K562 (cell line): Measurements from ENCODE around the gene ZBTB26. TPM values are rescaled to one million over a fixed set of nuclear protein-coding genes. Genes with fewer than 3 reads are reported as not detected.

ENCODE experiments used
- ARHGAP35 ChIP-seq: fragments of 450-650 bp; IDR thresholded peaks from 2 replicates; pipeline ENCODE4 v1.6.1; 2018; ENCODE audit not compliant: partially characterized antibody
- CREB1 ChIP-seq, 2 experiments: sonication (generic) in 1 of 2; formaldehyde crosslinking in 1 of 2; IDR thresholded peaks; 2 replicates each; pipeline versions ENCODE4 v1.6.1 to v1.8.0; 2012 to 2022; ENCODE audit warnings: inconsistent platforms in 1 of 2, mild to moderate bottlenecking in 1 of 2, missing genetic modification reagents in 1 of 2, moderate library complexity in 1 of 2
- DEAF1 ChIP-seq: fragments of 450-650 bp; formaldehyde crosslinking; IDR thresholded peaks from 2 replicates; pipeline ENCODE4 v1.4.0; 2020; ENCODE audit warnings: mild to moderate bottlenecking, moderate library complexity
- DNMT1 ChIP-seq: fragments of 450-650 bp; IDR thresholded peaks from 2 replicates; pipeline ENCODE4 v1.6.1; 2016; ENCODE audit warnings: antibody characterized with exemption, mild to moderate bottlenecking
- FOSL1 ChIP-seq: fragments of 200-800 bp; sonication (Bioruptor generic); conservative IDR thresholded peaks from 2 replicates; pipeline ENCODE4 v1.6.1; 2016; ENCODE audit warnings: missing genetic modification characterization, missing compliant biosample characterization
- JUN ChIP-seq, 2 experiments: sonication (generic) in 1 of 2; formaldehyde crosslinking in 1 of 2; IDR thresholded peaks; 2 replicates each; pipeline versions ENCODE4 v1.6.1 to v1.8.0; 2012 to 2022; ENCODE audit warnings: borderline replicate concordance in 2 of 2, mild to moderate bottlenecking in 2 of 2, improper control_type of control experiment in 1 of 2, low read depth in 1 of 2, low read length in 1 of 2, missing genetic modification reagents in 1 of 2
- KAT7 ChIP-seq: sonication (generic); formaldehyde crosslinking; IDR thresholded peaks from 2 replicates; pipeline ENCODE4 v1.8.0; 2022; ENCODE audit warnings: missing genetic modification reagents, mild to moderate bottlenecking, borderline replicate concordance
- POU5F1 ChIP-seq: fragments of 150-350 bp; IDR thresholded peaks from 2 replicates; pipeline ENCODE4 v1.6.1; 2014; ENCODE audit warnings: borderline replicate concordance, low read length, low read depth, mild to moderate bottlenecking; ENCODE audit not compliant: partially characterized antibody
- RAD21 ChIP-seq, 2 experiments: fragments of 250-450 bp in 1 of 2; fragments of 450-650 bp in 1 of 2; sonication (Bioruptor Pico) in 1 of 2; formaldehyde crosslinking in 1 of 2; IDR thresholded peaks in 1 of 2; conservative IDR thresholded peaks in 1 of 2; 2 replicates each; pipeline versions ENCODE4 v1.4.0 to v1.8.0; 2020 to 2022; ENCODE audit warnings: mild to moderate bottlenecking in 2 of 2, moderate library complexity in 1 of 2
- TAL1 ChIP-seq: fragments of 450-650 bp; IDR thresholded peaks from 2 replicates; pipeline ENCODE4 v1.6.1; 2016; ENCODE audit warnings: mild to moderate bottlenecking
- ZNF121 ChIP-seq: sonication (generic); formaldehyde crosslinking; conservative IDR thresholded peaks from 2 replicates; pipeline ENCODE4 v1.8.0; 2022; ENCODE audit warnings: missing genetic modification reagents
- ZNF318 ChIP-seq, 2 experiments: fragments of 450-650 bp; IDR thresholded peaks; 2 replicates each; pipeline ENCODE4 v1.6.1; 2016; ENCODE audit warnings: mild to moderate bottlenecking in 2 of 2, borderline replicate concordance in 1 of 2, low read depth in 1 of 2, moderate library complexity in 1 of 2
- polyA plus RNA-seq, 8 experiments: library from polyadenylated mRNA; depleted of rRNA in 4 of 8; stranded (reverse) in 5 of 8; unstranded in 3 of 8; fragments of >200 nt; fragmentation: Nextera tagmentation in 2 of 8; fragmentation: Illumina TruSeq in 1 of 8; extraction: Ambion mirVana in 2 of 8; extraction: Trizol in 1 of 8; gene quantifications; 2 replicates each; pipeline versions ENCODE4 v1.2.1 to v1.2.3, GENCODE V29; 2011 to 2014; ENCODE audit warnings: inconsistent platforms in 1 of 8, missing spikeins in 1 of 8
- total RNA-seq, 7 experiments: library from RNA; depleted of rRNA in 6 of 7; stranded (reverse); fragments of >200 nt in 6 of 7; fragmentation: Illumina TruSeq in 2 of 7; extraction: Trizol in 2 of 7; gene quantifications; 2 replicates each; pipeline versions ENCODE4 v1.2.1 to v1.2.3, GENCODE V29; 2011 to 2021; ENCODE audit warnings: low replicate concordance in 1 of 7

The ZBTB26 gene
- total and polyA plus RNA-seq, 9 of the 15 experiments (the other 6 are each of a cell fraction or from before 2014, with no cell fraction given): 2.4 to 20.7 (median 5.0) TPM

- no peak for TF ChIP-seq ZNF318 (IDR thresholded peaks at IDR 0.05; ENCODE audit: borderline replicate concordance in 1 of 2, low read depth in 1 of 2)
- TF ChIP-seq KAT7 (CRISPR knock-in tag): no peak
- TF ChIP-seq TAL1: no peak
- TF ChIP-seq DEAF1 (CRISPR knock-in tag): no peak
- no peak for TF ChIP-seq DNMT1
- peak; percentile 48 for TF ChIP-seq FOSL1 (tag)
- TF ChIP-seq ARHGAP35: peak; percentile 95
- peak; percentile 50; the same call in 1 of the 2 replicates for TF ChIP-seq CREB1 (IDR thresholded peaks at IDR 0.05)
- TF ChIP-seq CREB1 (CRISPR knock-in tag; IDR thresholded peaks at IDR 0.05): peak; percentile 58; the same call in 1 of the 2 replicates
- 0 out of 2 replicates have a peak, but pooled peaks have one; percentile 38 for TF ChIP-seq JUN (IDR thresholded peaks at IDR 0.05; ENCODE audit: borderline replicate concordance, low read depth, low read length)
- no peak for TF ChIP-seq JUN (CRISPR knock-in tag; IDR thresholded peaks at IDR 0.05; ENCODE audit: borderline replicate concordance)
- TF ChIP-seq RAD21 (CRISPR knock-in tag; conservative IDR thresholded peaks at IDR 0.05 in 1 of 2, IDR thresholded peaks at IDR 0.05 in 1 of 2): no peak
- no peak for TF ChIP-seq ZNF121
- no peak for TF ChIP-seq POU5F1
These were observed 26.2 kb downstream of the ZBTB26 start, which contains the start of gene RC3H2 (continued) for GRCh38 chr9:122904823-122905710.
